Neural cell (in vitro differentiated cells): ENCODE results near the gene NSUN4. TPM values are rescaled to one million over a fixed set of nuclear protein-coding genes. Genes with fewer than 3 reads are reported as not detected.
"Not testable (repeated sequence)": the region's sequence is repeated elsewhere in the genome, so short reads cannot be mapped to it uniquely, and the experiment has no call there.

Experiments
- H2AFZ ChIP-seq: fragments of 200-600, 300-800 bp; sonication (generic), shearing (Covaris generic); 2 replicates; pipeline ENCODE4 v1.6.0; 2014; ENCODE audit warnings: low read depth, mild to moderate bottlenecking, antibody characterized with exemption, low read length, moderate library complexity
- H3F3A ChIP-seq: fragments of 200-600 bp; shearing (Covaris generic); 2 replicates; pipeline ENCODE4 v1.6.1; 2016; ENCODE audit warnings: mild to moderate bottlenecking, moderate library complexity, mixed read lengths, antibody characterized with exemption, low read length; ENCODE audit not compliant: insufficient read depth, poor library complexity, severe bottlenecking
- H3K27ac ChIP-seq: fragments of 200-600, 300-800 bp; sonication (generic), shearing (Covaris generic); 2 replicates; pipeline ENCODE4 v1.5.1; 2014; ENCODE audit warnings: mild to moderate bottlenecking, low read length, moderate library complexity
- H3K27me3 ChIP-seq: fragments of 300-800, 200-600 bp; sonication (generic), shearing (Covaris generic); 2 replicates; pipeline ENCODE4 v1.6.0; 2014; ENCODE audit warnings: mild to moderate bottlenecking, low read depth, low read length, moderate library complexity; ENCODE audit not compliant: insufficient read depth
- H3K36me3 ChIP-seq: fragments of 300-800, 200-600 bp; sonication (generic), shearing (Covaris generic); 2 replicates; pipeline ENCODE4 v1.5.1; 2014; ENCODE audit warnings: mild to moderate bottlenecking, antibody characterized with exemption, low read length, moderate library complexity; ENCODE audit not compliant: insufficient read depth
- H3K4me2 ChIP-seq: fragments of 300-800, 200-600 bp; sonication (generic), shearing (Covaris generic); 2 replicates; pipeline ENCODE4 v1.6.0; 2014; ENCODE audit warnings: mild to moderate bottlenecking, low read length
- H3K4me3 ChIP-seq: fragments of 300-800, 200-600 bp; sonication (generic), shearing (Covaris generic); 2 replicates; pipeline ENCODE4 v1.5.1; 2014; ENCODE audit warnings: mild to moderate bottlenecking, low read length, moderate library complexity
- H3K79me2 ChIP-seq: fragments of 200-600 bp; shearing (Covaris generic); replicated peaks from 2 replicates; pipeline ENCODE4 v1.6.0; 2014; ENCODE audit warnings: mild to moderate bottlenecking, low read length, moderate library complexity; ENCODE audit not compliant: insufficient read depth
- H3K9ac ChIP-seq: fragments of 300-800, 200-600 bp; sonication (generic), shearing (Covaris generic); 2 replicates; pipeline ENCODE4 v1.6.1; 2016; ENCODE audit warnings: mild to moderate bottlenecking, low read length, mixed read lengths
- H3K9me2 ChIP-seq: fragments of 200-600 bp; shearing (Covaris generic); 2 replicates; pipeline ENCODE4 v1.6.1; 2016; ENCODE audit warnings: mild to moderate bottlenecking, low read length, mixed read lengths; ENCODE audit not compliant: insufficient read depth
- H3K9me3 ChIP-seq: fragments of 200-600, 300-800 bp; sonication (generic), shearing (Covaris generic); 2 replicates; pipeline ENCODE4 v1.6.1; 2016; ENCODE audit warnings: mild to moderate bottlenecking, mixed run types, low read length, moderate library complexity, mixed read lengths
- H4K20me1 ChIP-seq: fragments of 200-600 bp; shearing (Covaris generic); 2 replicates; pipeline ENCODE4 v1.6.1; 2016; ENCODE audit warnings: mild to moderate bottlenecking, mixed run types; ENCODE audit not compliant: insufficient read depth
- CTCF ChIP-seq: fragments of 450-650 bp; IDR thresholded peaks from 2 replicates; pipeline ENCODE4 v1.5.1; 2014; ENCODE audit warnings: antibody characterized with exemption, mild to moderate bottlenecking, moderate library complexity; ENCODE audit not compliant: poor library complexity, severe bottlenecking
- EZH2 ChIP-seq: fragments of 200-600, 300-800 bp; shearing (Covaris generic), sonication (generic); IDR thresholded peaks from 2 replicates; pipeline ENCODE4 v1.6.1; 2014; ENCODE audit warnings: antibody characterized with exemption, low read length, borderline replicate concordance, mild to moderate bottlenecking; ENCODE audit not compliant: insufficient read depth, poor library complexity, severe bottlenecking
- MXI1 ChIP-seq: fragments of 450-650 bp; conservative IDR thresholded peaks from 2 replicates; pipeline ENCODE4 v1.6.1; 2014; ENCODE audit warnings: antibody characterized with exemption, mild to moderate bottlenecking; ENCODE audit not compliant: poor library complexity, severe bottlenecking
- REST ChIP-seq: IDR thresholded peaks from 2 replicates; pipeline ENCODE4 v1.6.1; 2012; ENCODE audit warnings: borderline replicate concordance
- SMC3 ChIP-seq: fragments of 450-650 bp; conservative IDR thresholded peaks from 2 replicates; pipeline ENCODE4 v1.6.1; 2014; ENCODE audit warnings: antibody characterized with exemption, mild to moderate bottlenecking, moderate library complexity; ENCODE audit not compliant: poor library complexity
- polyA plus RNA-seq: library from polyadenylated mRNA; depleted of rRNA; stranded (reverse); fragments of >200 nt; gene quantifications from 2 replicates; pipeline ENCODE4 v1.2.3, GENCODE V29; 2014

The NSUN4 gene
- polyA plus RNA-seq, 1 donor from 2014 or later = 8.7 TPM

GRCh38 chr1:46328182-46328581 lies 12.4 kb upstream of the NSUN4 start:
- H4K20me1 ChIP-seq, H3K4me3 ChIP-seq, H3K4me2 ChIP-seq, H3K9me3 ChIP-seq, H3F3A ChIP-seq, H2AFZ ChIP-seq, H3K9ac ChIP-seq, H3K27ac ChIP-seq, H3K9me2 ChIP-seq, H3K79me2 ChIP-seq, H3K27me3 ChIP-seq, H3K36me3 ChIP-seq: not testable (repeated sequence)

- H3K9me2 ChIP-seq, H3K79me2 ChIP-seq, H3K36me3 ChIP-seq, H3K4me2 ChIP-seq, H3K27me3 ChIP-seq, H3K4me3 ChIP-seq, H3F3A ChIP-seq, H3K27ac ChIP-seq, H4K20me1 ChIP-seq, H2AFZ ChIP-seq, H3K9me3 ChIP-seq, H3K9ac ChIP-seq: not testable (repeated sequence)
These were observed 10.8 kb upstream of the NSUN4 start for GRCh38 chr1:46329807-46330206.

- H3K27me3 ChIP-seq, H3K9me3 ChIP-seq, H4K20me1 ChIP-seq, H3K9ac ChIP-seq, H2AFZ ChIP-seq, H3K79me2 ChIP-seq, H3K4me2 ChIP-seq, H3F3A ChIP-seq, H3K36me3 ChIP-seq, H3K9me2 ChIP-seq, H3K27ac ChIP-seq, H3K4me3 ChIP-seq: not testable (repeated sequence)
These were observed 10.2 kb upstream of the NSUN4 start for GRCh38 chr1:46330381-46330780.

- H2AFZ ChIP-seq, H3K36me3 ChIP-seq, H4K20me1 ChIP-seq, H3K9me3 ChIP-seq, H3K79me2 ChIP-seq, H3K4me2 ChIP-seq, H3K27me3 ChIP-seq, H3F3A ChIP-seq, H3K9me2 ChIP-seq, H3K4me3 ChIP-seq, H3K9ac ChIP-seq, H3K27ac ChIP-seq: not testable (repeated sequence)
These were observed 8.6 kb upstream of the NSUN4 start for GRCh38 chr1:46331786-46332540.

GRCh38 chr1:46333300-46334029 lies 7.1 kb upstream of the NSUN4 start:
- H3K9me2 ChIP-seq = no peaks in the 10 kb centered on the region
- no peak overlapping the region for H3K4me2 ChIP-seq
- no peak overlapping the region for H2AFZ ChIP-seq
- no peaks in the 10 kb centered on the region for H3K9me3 ChIP-seq
- H3K27me3 ChIP-seq = no peaks in the 10 kb centered on the region
- no peaks in the 10 kb centered on the region for H3F3A ChIP-seq
- H3K36me3 ChIP-seq = no peaks in the 10 kb centered on the region
- no peak overlapping the region for H3K9ac ChIP-seq
- H4K20me1 ChIP-seq = no peaks in the 10 kb centered on the region
- TF ChIP-seq EZH2 (no peak), CTCF (peak; percentile 38), MXI1 (no peak), REST (no peak), SMC3 (no peak)
- no peaks in the 10 kb centered on the region for H3K79me2 ChIP-seq
- H3K4me3 ChIP-seq = no peak overlapping the region
- H3K27ac ChIP-seq = no peak overlapping the region
